ENCODE measurements around the gene TMEM119.

DNA sequence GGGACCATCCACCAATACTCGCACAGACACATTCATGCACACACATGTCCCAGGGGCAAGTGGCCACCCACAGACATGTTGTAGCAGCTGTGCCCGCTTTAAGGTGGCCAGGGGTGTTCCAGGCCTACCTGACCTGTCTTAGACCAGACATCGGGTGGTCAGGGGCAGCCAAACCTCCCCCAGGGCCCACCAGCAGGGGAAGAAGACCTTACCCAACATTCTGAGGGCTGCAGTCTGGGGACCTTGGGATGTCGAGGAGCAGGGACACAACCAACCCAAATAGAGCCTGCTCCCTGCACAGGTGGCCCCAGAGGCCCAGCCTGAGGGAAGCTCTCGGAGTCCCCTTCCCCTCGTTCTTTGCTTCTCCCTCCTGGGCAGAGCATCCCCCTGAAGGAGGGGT is 1.7 kb upstream of the TMEM119 start:
- no peak for TF ChIP-seq ZNF764 (CRISPR knock-in tag; IDR thresholded peaks at IDR 0.05; ENCODE audit: low read depth)
- TF ChIP-seq ZFP36 (IDR thresholded peaks at IDR 0.05; ENCODE audit: low read depth, low read length, partially characterized antibody) = no peak
- TF ChIP-seq, protein P1, sequence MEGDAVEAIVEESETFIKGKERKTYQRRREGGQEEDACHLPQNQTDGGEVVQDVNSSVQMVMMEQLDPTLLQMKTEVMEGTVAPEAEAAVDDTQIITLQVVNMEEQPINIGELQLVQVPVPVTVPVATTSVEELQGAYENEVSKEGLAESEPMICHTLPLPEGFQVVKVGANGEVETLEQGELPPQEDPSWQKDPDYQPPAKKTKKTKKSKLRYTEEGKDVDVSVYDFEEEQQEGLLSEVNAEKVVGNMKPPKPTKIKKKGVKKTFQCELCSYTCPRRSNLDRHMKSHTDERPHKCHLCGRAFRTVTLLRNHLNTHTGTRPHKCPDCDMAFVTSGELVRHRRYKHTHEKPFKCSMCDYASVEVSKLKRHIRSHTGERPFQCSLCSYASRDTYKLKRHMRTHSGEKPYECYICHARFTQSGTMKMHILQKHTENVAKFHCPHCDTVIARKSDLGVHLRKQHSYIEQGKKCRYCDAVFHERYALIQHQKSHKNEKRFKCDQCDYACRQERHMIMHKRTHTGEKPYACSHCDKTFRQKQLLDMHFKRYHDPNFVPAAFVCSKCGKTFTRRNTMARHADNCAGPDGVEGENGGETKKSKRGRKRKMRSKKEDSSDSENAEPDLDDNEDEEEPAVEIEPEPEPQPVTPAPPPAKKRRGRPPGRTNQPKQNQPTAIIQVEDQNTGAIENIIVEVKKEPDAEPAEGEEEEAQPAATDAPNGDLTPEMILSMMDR (IDR thresholded peaks at IDR 0.05 in 2 of 3, conservative IDR thresholded peaks at IDR 0.05 in 1 of 3; ENCODE audit: insufficient read depth in 2 of 3, low read depth in 1 of 3, low read length in 3 of 3) = no peak
- TF ChIP-seq ZNF121 (CRISPR knock-in tag; conservative IDR thresholded peaks at IDR 0.05) = no peak
- TF ChIP-seq EZH2 (IDR thresholded peaks at IDR 0.05; ENCODE audit: borderline replicate concordance, low read depth, low read length) = no peak
- no peak for TF ChIP-seq POU5F1 (IDR thresholded peaks at IDR 0.05; ENCODE audit: borderline replicate concordance, low read depth, low read length, partially characterized antibody)
- no peak for TF ChIP-seq DNMT1 (IDR thresholded peaks at IDR 0.05)
- no peak for TF ChIP-seq TRIM28 (IDR thresholded peaks at IDR 0.05)
- TF ChIP-seq YY1 (IDR thresholded peaks at IDR 0.05; ENCODE audit: borderline replicate concordance in 1 of 3, control insufficient read depth in 1 of 3, extremely low read depth in 1 of 3, insufficient read depth in 3 of 3, insufficient read length in 1 of 3, insufficient replicate concordance in 2 of 3, low read depth in 1 of 3, low read length in 2 of 3) = no peak
- TF ChIP-seq HDAC2 (IDR thresholded peaks at IDR 0.05) = no peak
